ENCODE data around the gene KRTAP10-9. TPM values are rescaled to one million over a fixed set of nuclear protein-coding genes. Genes with fewer than 3 reads are reported as not detected.
"Not testable (repeated sequence)": the region's sequence is repeated elsewhere in the genome, so short reads cannot be mapped to it uniquely, and the experiment has no call there.

KRTAP10-9 gene
- total and polyA plus RNA-seq, 2 of the 8 experiments (the other 6 are each of a cell fraction or from before 2014, with no cell fraction given) = not detected

DNA sequence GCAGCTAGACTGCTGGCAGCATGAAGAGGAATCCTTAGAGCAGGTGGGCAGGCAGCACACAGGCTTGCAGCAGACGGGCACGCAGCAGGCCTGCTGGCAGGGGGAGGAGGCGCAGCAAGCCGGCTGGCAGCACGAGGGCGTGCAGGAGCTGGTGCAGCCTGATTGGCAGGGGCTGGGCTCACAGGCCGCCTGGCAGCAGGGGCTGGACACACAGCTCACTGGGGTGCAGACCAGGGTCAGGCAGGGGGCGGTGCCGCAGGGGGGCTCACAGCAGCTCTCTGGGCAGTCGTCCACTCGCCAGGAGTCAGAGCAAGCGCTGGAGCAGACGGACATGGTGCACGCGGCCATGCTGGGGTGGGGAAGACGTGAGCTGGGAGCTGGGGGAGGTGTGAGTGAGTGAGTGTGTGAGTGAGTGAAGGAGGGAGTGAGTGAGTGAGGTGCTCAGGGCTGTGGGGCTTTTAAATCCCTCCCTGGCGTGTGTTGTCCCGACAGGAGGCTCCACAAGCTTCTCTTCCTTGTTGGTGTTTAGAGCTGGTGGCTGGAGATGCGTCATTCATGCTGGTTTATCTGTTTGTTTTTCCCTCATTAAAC lies 46.6 kb upstream of the KRTAP10-9 start, which contains the start of gene KRTAP10-5:
Gene KRTAP10-5 (minus strand): TSS at position 374 of the 591 bp plus-strand sequence. CDS start 26 bp downstream, at position 348.
- H3K4me3 ChIP-seq (ENCODE audit: extremely low read depth in 1 of 4, insufficient read depth in 2 of 4, low read depth in 3 of 4, low read length in 4 of 4); H2BK20ac ChIP-seq (ENCODE audit: low read length); H3K9ac ChIP-seq (replicated peaks in 1 of 4; ENCODE audit: extremely low read depth in 1 of 4, low read depth in 3 of 4, low read length in 3 of 4); H3K36me3 ChIP-seq (ENCODE audit: control insufficient read depth in 2 of 4, insufficient read depth in 4 of 4, low read length in 3 of 4); H3K4me2 ChIP-seq (ENCODE audit: insufficient read depth in 1 of 2, low read depth in 2 of 2, low read length in 2 of 2); H4K20me1 ChIP-seq (replicated peaks in 1 of 2; ENCODE audit: control insufficient read depth in 1 of 2, insufficient read depth in 2 of 2, low read length in 2 of 2); H3K23ac ChIP-seq (ENCODE audit: insufficient read length); H3K4ac ChIP-seq (replicated peaks; ENCODE audit: insufficient read length, low read depth, low read length); H3K79me1 ChIP-seq (ENCODE audit: low read depth, low read length); H3K56ac ChIP-seq (replicated peaks; ENCODE audit: insufficient read length, low read depth, low read length); H4K91ac ChIP-seq (replicated peaks; ENCODE audit: insufficient read length, low read length); H3K9me3 ChIP-seq (ENCODE audit: insufficient read depth in 2 of 2, low read depth in 1 of 2, low read length in 1 of 2); H3K79me2 ChIP-seq (ENCODE audit: control insufficient read depth in 1 of 2, insufficient read depth in 2 of 2, low read length in 2 of 2); FAIRE-seq; H2BK5ac ChIP-seq (ENCODE audit: low read depth, low read length); H3K23me2 ChIP-seq (ENCODE audit: low read depth, low read length); H2AFZ ChIP-seq (ENCODE audit: low read length); H3K18ac ChIP-seq (ENCODE audit: extremely low read depth, low read length); H2AK5ac ChIP-seq (ENCODE audit: low read depth, low read length); H3K14ac ChIP-seq (ENCODE audit: insufficient read length); H3K4me1 ChIP-seq (replicated peaks in 1 of 4; ENCODE audit: control insufficient read depth in 3 of 4, insufficient read depth in 4 of 4, low read length in 3 of 4); H3K27me3 ChIP-seq (replicated peaks in 1 of 4; ENCODE audit: control insufficient read depth in 3 of 4, extremely low read depth in 1 of 4, insufficient read depth in 3 of 4, low read length in 3 of 4); H3K27ac ChIP-seq (ENCODE audit: low read depth, low read length); H2BK120ac ChIP-seq (replicated peaks; ENCODE audit: low read depth, low read length); H2BK12ac ChIP-seq (ENCODE audit: low read depth, low read length); H4K5ac ChIP-seq (ENCODE audit: insufficient read length, low read depth, low read length): not testable (repeated sequence)
- ChIA-PET CTCF (ENCODE audit: partially characterized antibody) (interaction anchor here (0.6 to 1.6 kb wide), 8 partner anchors 12 to 222 kb away, joined by 3 to 4 read pairs (median 3); partner anchors contain the start of gene UBE2G2), POLR2A (ENCODE audit: partially characterized antibody) (interaction anchor here (1.0 kb wide), 1 partner anchor 72 kb away, joined by 3 read pairs; no protein-coding TSS in a partner anchor)
- 0 out of 2 replicates have a peak within 1 kb of the TSS, but pooled peaks have one; percentile 31 for H2BK15ac ChIP-seq (ENCODE audit: low read length)
- TF ChIP-seq ASH2L (IDR thresholded peaks at IDR 0.05; ENCODE audit: low read length) = peak; percentile 61
- DNase-seq (ENCODE audit: low read depth in 1 of 2, low spot score in 2 of 2) = peak in 1 of 2 experiments; percentile 47
- 83% methylated on average over 18 of the region's 19 CpGs; no CpG with 5 or more reads in 1 of the 2 experiments for WGBS, 2 experiments (ENCODE audit: extremely low coverage in 1 of 2, insufficient coverage in 1 of 2, insufficient read length in 1 of 2, insufficient replicate concordance in 2 of 2, low coverage in 1 of 2, low lambda C conversion rate in 2 of 2, missing lambda C conversion rate in 1 of 2)
- peak within 1 kb of the TSS; percentile 14; the same call in 1 of the 2 replicates for H4K8ac ChIP-seq (ENCODE audit: extremely low read depth, insufficient read depth, low read length)

Measured in H1 (cell line).